Adrenal gland (tissue), 5 donors: ENCODE measurements around the gene KCNN3.

Source experiments
- CTCF ChIP-seq, 6 experiments: fragments of 450-650 bp in 4 of 6; fragments of 200-600 bp in 2 of 6; sonication (generic) in 1 of 6; IDR thresholded peaks; 1 replicate in 5 of 6; 2 replicates in 1 of 6; pipeline versions ENCODE4 v1.5.1 to v1.8.0; 2016 to 2021; ENCODE audit warnings: antibody characterized with exemption in 6 of 6, mild to moderate bottlenecking in 2 of 6, moderate library complexity in 1 of 6
- POLR2A ChIP-seq, 2 donors: fragments of 450-650 bp; IDR thresholded peaks; one replicate each; pipeline ENCODE4 v1.6.1; 2017; ENCODE audit warnings: antibody characterized with exemption in 2 of 2, mild to moderate bottlenecking in 2 of 2, moderate library complexity in 1 of 2
- donor health status: DM: no; HTN: no; CAD: no.

- no peak for TF ChIP-seq CTCF (IDR thresholded peaks at IDR 0.05)
- no peak for TF ChIP-seq POLR2A (IDR thresholded peaks at IDR 0.05)
Observed at GRCh38 chr1:154848983-154849382, 21.1 kb downstream of the KCNN3 start.
